COLO668 (cell line): ENCODE results near the gene VPS33A.
"Not testable (repeated sequence)": the region's sequence is repeated elsewhere in the genome, so short reads cannot be mapped to it uniquely, and the experiment has no call there.

Experiments
- DNase-seq: peaks from one replicate; lab custom pipeline; 2025; ENCODE audit not compliant: unreplicated experiment; lab: John Stamatoyannopoulos, UW

The VPS33A gene

DNA sequence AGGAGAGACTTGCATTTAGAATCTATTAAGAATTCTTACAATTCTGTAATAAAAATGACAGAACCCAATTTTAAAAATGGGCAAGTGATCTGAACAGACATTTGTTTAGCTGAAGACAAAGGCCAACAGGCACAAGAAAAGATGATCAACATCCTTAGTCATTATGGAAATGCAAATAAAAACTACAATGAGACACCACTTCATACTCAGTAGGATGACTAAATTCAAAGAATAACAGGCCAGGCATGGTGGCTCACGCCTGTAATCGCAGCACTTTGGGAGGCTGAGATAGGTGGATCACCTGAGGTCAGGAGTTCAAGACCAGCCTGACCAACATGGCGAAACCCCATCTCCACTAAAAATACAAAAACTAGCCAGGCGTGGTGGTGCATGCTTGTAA, 7.8 kb downstream of the VPS33A start:
- not testable (repeated sequence) for DNase-seq

DNA sequence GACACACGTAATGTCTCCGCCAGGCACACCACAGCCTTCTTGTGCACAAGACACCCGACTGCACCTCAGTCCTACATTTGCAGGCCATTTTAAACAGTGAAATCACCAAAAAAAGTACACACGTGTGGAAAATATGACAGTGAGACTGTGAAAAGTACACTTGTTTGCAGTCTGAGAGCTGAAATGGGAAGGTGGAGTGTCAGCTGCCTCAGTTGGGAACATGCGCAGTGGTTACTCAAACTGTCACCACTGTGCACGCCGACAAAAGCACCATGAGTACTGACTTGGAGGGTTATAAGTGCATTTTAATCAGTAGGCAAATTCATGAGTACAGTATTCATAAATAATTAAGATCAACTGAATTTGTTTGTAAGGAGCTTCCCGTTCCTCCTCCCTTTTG, 15.8 kb downstream of the VPS33A start:
- DNase-seq = no peak

DNA sequence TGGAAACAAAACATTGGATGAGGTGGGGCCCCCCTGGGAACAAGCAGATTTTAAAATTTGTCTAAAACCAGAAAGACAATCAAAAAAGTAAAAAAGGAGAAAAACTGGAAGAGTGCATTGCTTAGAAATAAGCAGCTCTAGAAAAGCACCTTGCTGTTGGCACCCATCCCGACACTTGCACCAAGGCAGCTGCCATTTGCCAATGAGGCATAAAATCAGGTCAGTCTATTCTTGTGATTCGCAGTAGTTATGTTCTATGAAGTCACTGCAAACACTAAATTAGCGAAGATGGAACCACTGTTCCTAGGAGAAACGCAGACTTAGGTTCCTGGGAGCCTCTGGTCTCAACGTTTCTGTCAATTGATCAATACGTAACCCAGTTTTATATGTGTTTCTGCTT, 16.2 kb downstream of the VPS33A start:
- DNase-seq = no peak

DNA sequence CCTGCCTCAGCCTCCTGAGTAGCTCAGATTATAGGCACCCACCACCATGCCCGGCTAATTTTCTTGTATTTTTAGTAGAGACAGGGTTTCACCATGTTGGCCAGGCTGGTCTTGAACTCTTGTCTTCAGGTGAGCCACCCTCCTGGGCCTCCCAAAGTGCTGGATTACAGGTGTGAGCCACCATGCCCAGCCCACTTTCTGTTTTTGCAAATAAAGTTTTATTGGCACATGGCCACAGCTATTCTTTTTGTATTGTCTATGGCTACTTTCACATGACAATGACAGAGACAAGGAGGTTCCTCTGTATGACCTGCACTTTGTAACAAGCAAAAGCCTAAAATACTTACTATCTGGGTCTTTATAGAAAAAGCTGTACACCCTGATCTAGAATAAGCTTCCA, 20.7 kb downstream of the VPS33A start:
- no peak for DNase-seq

DNA sequence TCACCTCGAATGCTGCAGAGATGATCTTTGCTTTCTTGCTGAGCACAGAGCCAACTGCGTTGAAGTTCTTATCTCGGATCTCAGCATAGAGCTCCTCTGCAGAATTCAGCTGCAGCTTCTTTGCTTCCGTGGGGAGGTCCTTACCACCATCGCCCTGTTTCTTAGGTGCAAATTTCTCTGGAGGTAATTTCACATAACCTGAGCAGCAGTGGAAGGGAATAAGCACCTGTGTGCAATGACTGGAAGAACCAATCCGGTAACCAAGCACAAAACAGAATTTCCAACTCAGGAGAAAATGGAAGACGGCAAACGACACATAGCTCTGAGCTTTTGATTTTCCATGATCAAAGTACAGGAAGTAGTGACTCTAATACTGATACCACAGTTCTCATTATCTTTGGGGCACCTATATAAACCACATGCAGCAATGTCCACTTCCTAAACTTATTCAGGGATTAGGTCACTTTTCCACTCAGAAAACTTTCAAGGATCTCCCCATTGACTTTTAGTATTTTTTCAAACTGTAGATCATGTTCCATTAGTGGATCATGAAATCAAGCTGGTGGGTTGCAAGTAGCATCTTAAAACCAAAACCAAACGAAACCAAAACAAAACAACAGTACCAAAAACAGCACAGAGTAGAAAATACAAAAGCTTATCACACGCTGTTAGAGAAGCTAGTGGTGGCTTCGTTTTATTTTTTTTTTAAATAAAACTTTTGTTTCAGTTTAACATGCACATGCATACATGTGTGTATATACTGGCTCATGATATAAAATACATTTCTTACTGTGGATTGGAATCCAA, 21.5 kb downstream of the VPS33A start:
- DNase-seq = no peak

DNA sequence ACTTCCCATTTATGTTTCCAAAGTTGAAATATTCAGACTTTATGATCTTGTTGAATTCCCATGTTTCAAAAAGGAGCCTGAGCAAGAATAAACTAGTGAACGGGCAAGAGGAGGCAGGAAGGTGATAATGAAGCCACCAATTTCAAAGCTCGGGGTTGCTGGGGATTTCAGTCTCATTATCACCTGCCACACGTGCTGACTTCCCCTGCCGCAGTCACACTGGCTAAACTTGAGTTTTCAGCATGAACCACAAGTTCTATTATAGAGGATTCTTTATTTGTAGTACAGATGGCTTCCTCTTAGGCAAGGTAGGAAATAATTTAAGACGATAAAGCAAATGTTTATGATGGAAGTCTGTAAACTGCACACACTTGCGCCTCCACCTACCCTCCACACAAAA, 22.3 kb downstream of the VPS33A start:
- DNase-seq = no peak

DNA sequence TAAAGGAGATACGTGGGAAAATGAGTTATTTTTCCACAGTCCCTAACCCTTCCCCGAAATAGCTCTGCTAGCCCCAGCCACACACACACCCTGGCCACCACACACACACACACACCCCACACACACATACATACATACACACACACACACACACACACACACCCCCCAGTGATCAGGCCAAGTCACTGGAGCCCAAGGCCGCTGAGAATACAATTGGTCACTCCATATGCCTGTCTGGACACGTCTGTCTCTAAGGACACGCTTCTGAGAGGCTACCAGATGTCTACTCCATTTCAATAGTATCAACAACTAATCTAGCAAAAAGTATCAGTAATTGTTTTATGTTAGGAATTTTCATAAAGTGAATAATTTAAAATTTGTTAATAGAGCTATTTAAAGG, 27.4 kb downstream of the VPS33A start:
- DNase-seq = peak; percentile 25

DNA sequence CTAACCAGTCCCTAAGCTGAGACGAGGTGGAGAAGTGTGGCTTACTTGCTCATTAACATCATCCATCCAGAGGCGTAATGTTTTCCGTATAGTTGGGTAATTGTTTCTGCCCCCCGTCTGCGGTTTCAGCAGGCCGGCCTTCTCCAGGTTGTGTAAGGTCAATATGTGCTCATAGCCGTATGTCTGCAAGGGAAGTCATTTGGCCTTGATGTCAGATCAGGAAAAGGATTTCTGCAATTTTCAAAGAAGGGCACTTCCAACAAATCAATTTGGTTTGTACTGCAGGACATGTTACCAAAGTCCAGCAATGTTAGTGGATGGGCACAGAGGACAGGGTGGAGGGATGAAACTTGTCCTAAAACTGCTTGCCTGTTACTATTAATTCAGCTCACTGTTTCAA, 30.6 kb downstream of the VPS33A start:
- no peak for DNase-seq

DNA sequence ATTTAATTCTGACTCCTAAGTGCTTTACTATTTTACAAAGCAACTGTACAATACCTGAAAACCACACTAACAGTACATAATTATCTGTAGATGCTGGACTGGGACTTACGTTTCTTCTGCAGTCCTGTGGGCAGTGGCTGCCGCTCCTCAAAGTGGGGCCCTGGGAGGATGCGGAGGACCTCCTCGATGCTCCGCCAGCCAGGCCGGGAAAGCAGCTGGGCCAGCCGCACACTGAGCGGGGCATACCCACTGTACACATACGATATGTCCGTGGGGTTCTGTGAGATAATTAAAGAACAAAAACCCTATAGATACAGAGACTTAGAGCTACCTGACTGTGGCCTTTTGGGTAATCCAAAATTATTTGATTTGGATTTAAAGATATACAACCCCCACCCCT, 33.6 kb downstream of the VPS33A start:
- no peak for DNase-seq

DNA sequence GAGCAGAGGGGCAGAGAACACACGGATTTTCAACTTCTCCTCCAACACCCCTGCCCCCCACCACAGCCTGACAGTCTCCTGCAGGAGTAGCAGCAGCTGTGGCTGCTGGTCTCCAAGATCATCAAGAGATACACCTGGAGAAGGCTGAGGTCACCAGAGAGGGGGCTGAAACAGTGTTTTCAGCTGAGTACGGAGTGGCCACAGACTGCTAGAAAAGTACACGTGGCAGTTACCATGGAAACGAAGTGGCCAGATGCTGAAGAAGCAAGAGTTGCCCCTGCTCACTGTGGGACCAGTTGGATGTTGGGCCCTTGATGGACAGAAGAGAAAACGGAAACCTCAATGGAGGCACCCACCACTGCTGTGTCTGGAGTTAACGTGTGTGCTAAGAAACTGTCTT, 35.5 kb downstream of the VPS33A start:
- no peak for DNase-seq

DNA sequence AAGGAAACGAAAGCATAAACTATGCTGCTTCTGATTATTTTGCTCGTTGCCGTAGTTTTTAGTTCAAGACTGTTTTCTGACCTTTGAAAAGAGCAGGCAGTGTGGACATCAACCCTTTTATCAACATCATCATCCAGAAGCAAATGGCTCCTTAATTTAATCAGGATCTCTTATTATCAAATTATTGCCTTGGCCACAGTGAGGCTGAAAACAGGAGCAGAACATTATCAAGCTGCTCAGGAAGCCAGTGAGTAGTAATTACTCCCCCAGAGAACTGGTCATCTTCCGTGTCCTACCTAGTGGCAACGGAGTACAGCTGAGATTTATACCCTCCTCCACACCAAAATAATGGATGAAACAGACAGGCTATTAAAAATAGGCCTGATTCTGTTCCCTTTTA, 38.2 kb downstream of the VPS33A start:
- DNase-seq = no peak

DNA sequence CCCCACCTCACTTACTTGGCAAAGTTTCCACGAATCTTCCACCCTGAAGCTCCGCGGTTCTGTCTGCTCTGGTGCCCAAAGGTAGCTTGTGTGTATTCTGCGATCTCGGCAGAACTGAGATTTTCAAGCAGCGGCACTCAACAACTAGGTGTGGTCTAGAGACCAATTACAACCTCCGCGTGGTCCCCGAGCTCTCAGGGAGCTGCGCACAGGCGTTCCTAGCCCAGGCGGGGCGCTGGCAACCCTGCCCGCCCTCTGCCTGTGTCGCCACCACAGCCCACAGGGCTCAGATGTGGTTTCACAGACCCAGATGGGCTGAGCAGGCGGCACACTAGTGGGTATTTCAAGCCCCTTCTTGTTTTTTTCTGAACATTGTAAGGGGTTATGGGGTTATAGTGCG, 39.0 kb downstream of the VPS33A start:
- DNase-seq = no peak

DNA sequence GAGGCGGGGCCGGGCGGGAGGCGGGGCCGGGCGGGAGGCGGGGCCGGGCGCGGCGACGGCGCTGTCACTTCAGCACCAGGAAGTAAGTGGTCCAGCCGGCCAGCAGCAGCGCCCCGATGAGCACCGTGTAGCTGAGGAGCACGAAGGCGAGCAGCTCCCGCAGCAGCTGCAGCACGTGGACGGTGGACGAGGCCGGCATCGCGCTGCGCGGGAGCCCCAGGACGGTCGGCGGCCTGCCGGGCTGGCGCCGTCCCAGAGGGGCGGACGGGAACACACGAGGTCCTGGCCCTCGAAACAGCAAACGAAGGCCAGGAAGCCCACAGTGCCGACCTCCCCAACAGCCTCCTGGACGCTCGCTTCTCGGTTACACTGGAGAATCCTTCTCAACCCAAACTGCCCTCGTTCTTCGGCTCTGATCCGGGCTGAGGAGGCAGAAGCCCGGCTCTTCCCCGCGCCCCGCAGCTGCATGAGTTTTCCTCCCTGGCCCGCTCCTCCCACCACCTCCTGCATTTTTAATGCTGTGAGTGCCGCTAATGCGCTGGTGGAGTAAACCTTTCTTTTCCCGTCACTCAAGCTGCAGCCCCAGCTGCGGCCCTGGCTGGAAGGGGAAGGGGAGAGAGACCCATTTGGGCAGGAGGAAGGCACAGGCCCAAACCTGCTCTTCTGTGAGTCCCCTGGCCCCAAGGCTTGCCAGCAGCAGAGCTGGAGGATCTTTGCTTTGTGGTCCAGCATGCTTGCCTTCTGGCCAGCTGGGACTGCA, 39.7 kb downstream of the VPS33A start:
- peak; percentile 59 for DNase-seq

DNA sequence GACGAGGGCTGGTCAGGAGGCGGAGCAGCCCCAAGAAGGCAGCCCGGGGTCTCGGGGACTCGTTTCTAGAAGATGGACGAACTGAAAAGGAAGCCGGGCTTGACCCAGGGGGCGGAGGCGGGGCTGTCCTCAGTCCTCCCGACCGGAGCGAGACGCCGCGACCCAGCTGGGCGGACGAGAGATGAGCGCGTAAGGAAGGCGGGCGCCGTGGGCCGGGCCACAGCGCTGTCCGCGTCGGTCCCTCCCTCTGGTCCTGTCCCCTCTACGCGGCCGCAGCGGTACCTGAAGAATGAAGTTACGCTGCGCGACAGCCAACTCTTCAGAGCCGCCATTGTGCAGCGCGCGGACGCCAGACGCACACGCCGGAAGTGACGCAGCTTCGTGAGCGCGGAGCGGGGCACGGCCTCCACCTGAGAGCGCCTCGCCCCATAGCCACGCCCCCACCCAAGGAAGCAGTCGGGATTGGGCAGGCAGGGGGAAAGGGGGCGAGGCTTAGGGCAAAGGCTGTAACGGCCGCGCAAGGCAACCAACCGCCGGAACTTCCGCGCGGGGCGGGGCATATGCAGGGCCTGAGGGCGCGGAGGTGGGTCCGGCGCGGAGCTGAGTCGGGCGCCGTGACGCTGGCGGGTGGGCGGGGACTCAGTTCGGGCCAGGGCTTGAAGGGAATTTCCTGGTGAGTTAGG, 40.5 kb downstream of the VPS33A start, which contains the start of gene DIABLO:
Gene DIABLO, minus strand, starts transcription at position 370 of the 683 bp plus-strand sequence. Its CDS starts 38 bp downstream, at position 332.
- DNase-seq = peak; percentile 100

DNA sequence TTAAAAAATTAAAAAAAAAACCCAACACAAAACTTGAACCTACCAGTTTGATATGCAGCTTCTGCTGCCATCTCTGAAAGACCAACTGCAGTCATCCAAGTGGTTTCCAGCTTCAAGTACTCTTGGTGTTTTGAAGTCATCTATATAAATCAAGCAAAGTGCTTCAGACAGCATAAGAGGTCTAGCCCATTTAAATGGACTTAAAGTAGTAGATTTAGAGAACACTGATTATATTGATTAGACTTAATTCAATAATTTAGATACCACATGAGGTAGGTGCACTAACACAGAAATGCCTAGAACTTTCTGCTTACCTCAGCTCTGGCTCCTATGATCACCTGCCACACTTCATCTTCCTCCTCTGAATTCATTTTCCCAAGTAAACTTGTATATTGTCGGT, 49.8 kb downstream of the VPS33A start:
- DNase-seq = no peak

DNA sequence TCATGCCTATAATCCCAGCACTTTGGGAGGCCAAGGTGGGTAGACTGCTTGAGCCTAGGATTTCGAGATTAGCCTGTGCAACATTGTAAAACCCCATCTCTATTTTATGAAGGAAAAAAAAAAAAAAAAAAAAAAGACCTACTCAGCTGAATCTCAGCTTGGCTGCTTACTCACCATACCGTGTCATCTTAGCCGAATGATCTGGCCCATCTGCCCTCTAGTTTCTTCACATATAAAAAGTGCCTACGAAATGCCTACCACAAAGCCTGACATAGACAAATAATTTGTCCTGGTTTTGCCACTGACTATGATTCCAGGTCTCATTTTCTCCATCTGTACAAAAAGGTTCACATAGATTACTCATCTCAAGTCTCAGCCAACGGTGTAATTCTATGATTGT, 50.5 kb downstream of the VPS33A start:
- DNase-seq = no peak

DNA sequence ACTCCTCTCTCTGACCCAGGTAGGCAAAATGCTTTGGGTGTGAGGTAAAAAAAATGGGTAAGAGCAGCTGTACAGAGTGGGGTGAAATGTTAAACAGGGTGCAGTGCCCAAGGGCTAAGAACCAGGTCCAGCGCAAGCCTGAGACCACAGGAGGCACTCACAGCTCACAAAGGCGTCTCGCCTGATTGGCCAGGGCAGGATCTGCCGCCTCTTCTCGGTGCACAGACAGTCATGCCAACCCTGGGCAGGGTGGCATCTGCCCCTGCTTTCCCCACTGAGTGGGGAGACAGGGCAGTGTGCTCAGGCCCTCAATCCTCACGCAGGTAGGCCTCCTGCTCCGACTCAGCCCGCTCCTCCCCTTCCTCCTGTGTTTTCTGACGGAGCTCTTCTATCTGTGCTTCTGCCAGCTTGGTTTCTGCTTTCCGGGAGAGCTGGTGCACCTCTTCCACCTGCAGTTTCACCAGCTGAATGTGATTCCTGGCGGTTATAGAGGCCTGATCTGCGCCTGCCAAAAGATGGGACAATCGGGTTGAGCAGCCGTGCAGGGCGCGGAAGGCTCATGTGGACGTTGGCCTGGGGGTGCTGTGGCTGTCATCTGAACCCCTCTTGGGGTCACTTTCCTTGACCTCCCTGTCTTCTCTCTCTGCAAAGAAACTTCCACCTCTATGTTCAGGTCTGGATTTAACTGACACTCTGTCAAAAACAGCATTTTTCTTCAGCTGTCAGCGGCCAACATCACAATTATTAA, 58.0 kb downstream of the VPS33A start:
- DNase-seq = no peak

DNA sequence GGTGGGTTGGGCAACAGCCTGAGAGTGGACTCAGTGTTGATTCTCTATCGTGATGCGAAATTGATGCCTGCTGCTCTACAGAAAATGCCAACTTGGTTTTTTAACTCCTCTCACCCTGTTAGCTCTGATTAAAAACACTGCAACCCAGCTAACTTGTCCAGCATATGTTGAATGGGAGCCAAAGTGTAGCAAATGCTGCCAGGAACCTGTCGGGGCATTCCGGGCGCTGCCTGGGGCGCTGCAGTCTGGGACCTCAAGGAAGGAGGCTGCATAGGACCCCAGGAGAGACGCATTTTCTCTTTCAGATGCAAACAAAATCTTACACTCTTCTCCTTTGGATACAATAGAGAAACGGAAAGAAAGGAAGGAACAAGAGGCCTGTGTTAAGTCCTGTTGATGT, 58.9 kb downstream of the VPS33A start:
- no peak for DNase-seq

DNA sequence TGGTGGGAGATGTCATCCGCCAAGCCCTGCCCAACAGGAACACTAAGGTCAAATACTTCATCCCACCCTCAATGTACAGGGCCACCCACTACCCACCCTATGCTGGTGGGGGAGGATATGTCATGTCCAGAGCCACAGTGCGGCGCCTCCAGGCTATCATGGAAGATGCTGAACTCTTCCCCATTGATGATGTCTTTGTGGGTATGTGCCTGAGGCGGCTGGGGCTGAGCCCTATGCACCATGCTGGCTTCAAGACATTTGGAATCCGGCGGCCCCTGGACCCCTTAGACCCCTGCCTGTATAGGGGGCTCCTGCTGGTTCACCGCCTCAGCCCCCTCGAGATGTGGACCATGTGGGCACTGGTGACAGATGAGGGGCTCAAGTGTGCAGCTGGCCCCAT, 59.3 kb downstream of the VPS33A start:
- no peak for DNase-seq

DNA sequence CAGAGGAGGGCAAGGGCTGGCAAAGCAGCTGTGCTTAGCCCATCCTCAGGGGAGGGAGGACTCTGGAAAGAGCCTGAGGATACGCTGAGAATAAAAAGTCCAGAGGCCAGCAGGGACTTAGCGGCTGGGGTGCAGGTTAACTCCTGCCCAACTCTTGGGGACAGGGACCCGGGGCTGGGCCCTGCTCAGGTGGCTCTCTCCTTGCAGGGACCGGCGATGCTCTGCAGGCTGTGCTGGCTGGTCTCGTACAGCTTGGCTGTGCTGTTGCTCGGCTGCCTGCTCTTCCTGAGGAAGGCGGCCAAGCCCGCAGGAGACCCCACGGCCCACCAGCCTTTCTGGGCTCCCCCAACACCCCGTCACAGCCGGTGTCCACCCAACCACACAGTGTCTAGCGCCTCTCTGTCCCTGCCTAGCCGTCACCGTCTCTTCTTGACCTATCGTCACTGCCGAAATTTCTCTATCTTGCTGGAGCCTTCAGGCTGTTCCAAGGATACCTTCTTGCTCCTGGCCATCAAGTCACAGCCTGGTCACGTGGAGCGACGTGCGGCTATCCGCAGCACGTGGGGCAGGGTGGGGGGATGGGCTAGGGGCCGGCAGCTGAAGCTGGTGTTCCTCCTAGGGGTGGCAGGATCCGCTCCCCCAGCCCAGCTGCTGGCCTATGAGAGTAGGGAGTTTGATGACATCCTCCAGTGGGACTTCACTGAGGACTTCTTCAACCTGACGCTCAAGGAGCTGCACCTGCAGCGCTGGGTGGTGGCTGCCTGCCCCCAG, 60.0 kb downstream of the VPS33A start:
- DNase-seq = no peak
